Measurements from ENCODE around the gene DRD1. TPM values are rescaled to one million over a fixed set of nuclear protein-coding genes. Genes with fewer than 3 reads are reported as not detected.

DRD1 gene
- total RNA-seq, 1 experiment from 2014 or later, result not detected

- Histone ChIP-seq H3K9me3 (ENCODE audit: low read length) (no peaks in the 10 kb centered on the region), H3K27me3 (ENCODE audit: low read length) (0 out of 2 replicates have a peak, but pooled peaks cover 2% of the 10 kb centered on the region), H2AFZ (ENCODE audit: low read length) (no peak overlapping the region)
Observed at GRCh38 chr5:175464942-175465233, 20.9 kb upstream of the DRD1 start.

GRCh38 chr5:175464074-175464941 lies 20.3 kb upstream of the DRD1 start:
- H3K79me2 ChIP-seq (ENCODE audit: low read length), result no peaks in the 10 kb centered on the region
- H3K9me2 ChIP-seq (replicated peaks; ENCODE audit: insufficient read depth, low read length), result no peaks in the 10 kb centered on the region
- H3K27me3 ChIP-seq (ENCODE audit: low read length), result 0 out of 2 replicates have a peak, but pooled peaks cover 2% of the 10 kb centered on the region
- no peaks in the 10 kb centered on the region for H4K20me1 ChIP-seq (ENCODE audit: insufficient read depth, low read depth, low read length)
- no peak overlapping the region for H3K9ac ChIP-seq (ENCODE audit: low read length)
- DNase-seq, result peak; percentile 85
- no peaks in the 10 kb centered on the region for H3K4me1 ChIP-seq (ENCODE audit: low read length)
- H3K9me3 ChIP-seq (ENCODE audit: low read length), result no peaks in the 10 kb centered on the region
- no peak overlapping the region for H3K4me2 ChIP-seq (ENCODE audit: low read depth, low read length, poor library complexity, severe bottlenecking)
- no peaks in the 10 kb centered on the region for H3K36me3 ChIP-seq (ENCODE audit: insufficient read depth, low read length)
- no peak overlapping the region for H2AFZ ChIP-seq (ENCODE audit: low read length)
- no peak overlapping the region for H3K27ac ChIP-seq (ENCODE audit: low read length)
- no peak overlapping the region for H3K4me3 ChIP-seq (ENCODE audit: low read length)

More at GRCh38 chr5:175464942-175465233, 20.9 kb upstream of the DRD1 start:
- no peaks in the 10 kb centered on the region for H4K20me1 ChIP-seq (ENCODE audit: insufficient read depth, low read depth, low read length)
- DNase-seq, result no peak
- H3K4me1 ChIP-seq (ENCODE audit: low read length), result no peaks in the 10 kb centered on the region
- H3K79me2 ChIP-seq (ENCODE audit: low read length), result no peaks in the 10 kb centered on the region
- H3K9ac ChIP-seq (ENCODE audit: low read length), result no peak overlapping the region
- H3K9me2 ChIP-seq (replicated peaks; ENCODE audit: insufficient read depth, low read length), result no peaks in the 10 kb centered on the region
- H3K27ac ChIP-seq (ENCODE audit: low read length), result no peak overlapping the region
- H3K36me3 ChIP-seq (ENCODE audit: insufficient read depth, low read length), result no peaks in the 10 kb centered on the region
- H3K4me3 ChIP-seq (ENCODE audit: low read length), result no peak overlapping the region
- no peak overlapping the region for H3K4me2 ChIP-seq (ENCODE audit: low read depth, low read length, poor library complexity, severe bottlenecking)

GRCh38 chr5:175463641-175464040 lies 19.7 kb upstream of the DRD1 start:
- no peak overlapping the region for H3K27ac ChIP-seq (ENCODE audit: low read length)
- no peaks in the 10 kb centered on the region for H3K9me2 ChIP-seq (replicated peaks; ENCODE audit: insufficient read depth, low read length)
- H3K79me2 ChIP-seq (ENCODE audit: low read length), result no peaks in the 10 kb centered on the region
- H3K4me3 ChIP-seq (ENCODE audit: low read length), result no peak overlapping the region
- no peaks in the 10 kb centered on the region for H4K20me1 ChIP-seq (ENCODE audit: insufficient read depth, low read depth, low read length)
- no peaks in the 10 kb centered on the region for H3K4me1 ChIP-seq (ENCODE audit: low read length)
- no peak for DNase-seq
- H3K9me3 ChIP-seq (ENCODE audit: low read length), result no peaks in the 10 kb centered on the region
- no peak overlapping the region for H2AFZ ChIP-seq (ENCODE audit: low read length)
- no peaks in the 10 kb centered on the region for H3K36me3 ChIP-seq (ENCODE audit: insufficient read depth, low read length)
- no peak overlapping the region for H3K4me2 ChIP-seq (ENCODE audit: low read depth, low read length, poor library complexity, severe bottlenecking)
- 0 out of 2 replicates have a peak, but pooled peaks cover 2% of the 10 kb centered on the region for H3K27me3 ChIP-seq (ENCODE audit: low read length)
- no peak overlapping the region for H3K9ac ChIP-seq (ENCODE audit: low read length)

GRCh38 chr5:175461370-175461769 lies 17.4 kb upstream of the DRD1 start:
- Histone ChIP-seq H3K79me2 (ENCODE audit: low read length) (no peaks in the 10 kb centered on the region), H3K4me1 (ENCODE audit: low read length) (no peaks in the 10 kb centered on the region), H3K4me3 (ENCODE audit: low read length) (no peak overlapping the region), H3K27ac (ENCODE audit: low read length) (no peak overlapping the region), H3K9me2 (replicated peaks; ENCODE audit: insufficient read depth, low read length) (no peaks in the 10 kb centered on the region), H3K9me3 (ENCODE audit: low read length) (no peaks in the 10 kb centered on the region), H4K20me1 (ENCODE audit: insufficient read depth, low read depth, low read length) (no peaks in the 10 kb centered on the region), H3K27me3 (ENCODE audit: low read length) (0 out of 2 replicates have a peak, but pooled peaks cover 2% of the 10 kb centered on the region), H2AFZ (ENCODE audit: low read length) (no peak overlapping the region), H3K9ac (ENCODE audit: low read length) (no peak overlapping the region), H3K36me3 (ENCODE audit: insufficient read depth, low read length) (no peaks in the 10 kb centered on the region), H3K4me2 (ENCODE audit: low read depth, low read length, poor library complexity, severe bottlenecking) (no peak overlapping the region)
- DNase-seq, result no peak

GRCh38 chr5:175460552-175460951 lies 16.6 kb upstream of the DRD1 start:
- H3K9me3 ChIP-seq (ENCODE audit: low read length), result no peaks in the 10 kb centered on the region
- 0 out of 2 replicates have a peak, but pooled peaks cover 2% of the 10 kb centered on the region for H3K27me3 ChIP-seq (ENCODE audit: low read length)
- H3K4me3 ChIP-seq (ENCODE audit: low read length), result no peak overlapping the region
- no peaks in the 10 kb centered on the region for H3K9me2 ChIP-seq (replicated peaks; ENCODE audit: insufficient read depth, low read length)
- H4K20me1 ChIP-seq (ENCODE audit: insufficient read depth, low read depth, low read length), result no peaks in the 10 kb centered on the region
- no peak for DNase-seq
- H2AFZ ChIP-seq (ENCODE audit: low read length), result no peak overlapping the region
- H3K9ac ChIP-seq (ENCODE audit: low read length), result no peak overlapping the region
- no peaks in the 10 kb centered on the region for H3K4me1 ChIP-seq (ENCODE audit: low read length)
- H3K4me2 ChIP-seq (ENCODE audit: low read depth, low read length, poor library complexity, severe bottlenecking), result no peak overlapping the region
- H3K36me3 ChIP-seq (ENCODE audit: insufficient read depth, low read length), result no peaks in the 10 kb centered on the region
- H3K27ac ChIP-seq (ENCODE audit: low read length), result no peak overlapping the region
- no peaks in the 10 kb centered on the region for H3K79me2 ChIP-seq (ENCODE audit: low read length)

GRCh38 chr5:175460126-175460525 lies 16.1 kb upstream of the DRD1 start:
- Histone ChIP-seq H3K4me2 (ENCODE audit: low read depth, low read length, poor library complexity, severe bottlenecking) (no peak overlapping the region), H4K20me1 (ENCODE audit: insufficient read depth, low read depth, low read length) (no peaks in the 10 kb centered on the region), H2AFZ (ENCODE audit: low read length) (no peak overlapping the region), H3K9me2 (replicated peaks; ENCODE audit: insufficient read depth, low read length) (no peaks in the 10 kb centered on the region), H3K9ac (ENCODE audit: low read length) (no peak overlapping the region), H3K27me3 (ENCODE audit: low read length) (no peaks in the 10 kb centered on the region), H3K36me3 (ENCODE audit: insufficient read depth, low read length) (no peaks in the 10 kb centered on the region), H3K4me3 (ENCODE audit: low read length) (no peak overlapping the region), H3K4me1 (ENCODE audit: low read length) (no peaks in the 10 kb centered on the region), H3K27ac (ENCODE audit: low read length) (no peak overlapping the region), H3K9me3 (ENCODE audit: low read length) (no peaks in the 10 kb centered on the region), H3K79me2 (ENCODE audit: low read length) (no peaks in the 10 kb centered on the region)
- peak; percentile 44 for DNase-seq

- no peak overlapping the region for H3K4me2 ChIP-seq (ENCODE audit: low read depth, low read length, poor library complexity, severe bottlenecking)
- no peaks in the 10 kb centered on the region for H3K4me1 ChIP-seq (ENCODE audit: low read length)
- H3K27ac ChIP-seq (ENCODE audit: low read length), result no peak overlapping the region
- peak; percentile 60 for DNase-seq
- no peak overlapping the region for H3K4me3 ChIP-seq (ENCODE audit: low read length)
- H3K27me3 ChIP-seq (ENCODE audit: low read length), result no peaks in the 10 kb centered on the region
- H3K36me3 ChIP-seq (ENCODE audit: insufficient read depth, low read length), result no peaks in the 10 kb centered on the region
- no peaks in the 10 kb centered on the region for H3K9me2 ChIP-seq (replicated peaks; ENCODE audit: insufficient read depth, low read length)
- H3K79me2 ChIP-seq (ENCODE audit: low read length), result no peaks in the 10 kb centered on the region
- no peak overlapping the region for H2AFZ ChIP-seq (ENCODE audit: low read length)
- H3K9me3 ChIP-seq (ENCODE audit: low read length), result no peaks in the 10 kb centered on the region
- H3K9ac ChIP-seq (ENCODE audit: low read length), result no peak overlapping the region
- no peaks in the 10 kb centered on the region for H4K20me1 ChIP-seq (ENCODE audit: insufficient read depth, low read depth, low read length)
Observed at GRCh38 chr5:175457466-175457865, 13.5 kb upstream of the DRD1 start.

GRCh38 chr5:175456105-175456742 lies 12.2 kb upstream of the DRD1 start:
- Histone ChIP-seq H3K79me2 (ENCODE audit: low read length) (no peaks in the 10 kb centered on the region), H3K27me3 (ENCODE audit: low read length) (no peaks in the 10 kb centered on the region), H3K36me3 (ENCODE audit: insufficient read depth, low read length) (no peaks in the 10 kb centered on the region), H3K9me2 (replicated peaks; ENCODE audit: insufficient read depth, low read length) (no peaks in the 10 kb centered on the region), H3K4me1 (ENCODE audit: low read length) (no peaks in the 10 kb centered on the region), H3K9me3 (ENCODE audit: low read length) (no peaks in the 10 kb centered on the region), H3K4me2 (ENCODE audit: low read depth, low read length, poor library complexity, severe bottlenecking) (no peak overlapping the region), H3K27ac (ENCODE audit: low read length) (no peak overlapping the region), H3K4me3 (ENCODE audit: low read length) (no peak overlapping the region), H2AFZ (ENCODE audit: low read length) (no peak overlapping the region), H4K20me1 (ENCODE audit: insufficient read depth, low read depth, low read length) (no peaks in the 10 kb centered on the region), H3K9ac (ENCODE audit: low read length) (no peak overlapping the region)
- no peak for DNase-seq

Measured in Karpas-422 (cell line).